A172 (cell line): Measurements from ENCODE around the gene PRF1. TPM values are rescaled to one million over a fixed set of nuclear protein-coding genes. Genes with fewer than 3 reads are reported as not detected.

ENCODE experiments used
- DNase-seq: peaks from one replicate; pipeline ENCODE4 v3.0.0-alpha.2; 2015; ENCODE audit warnings: low spot score
- total RNA-seq: library from RNA; depleted of rRNA; stranded (reverse); fragments of >200 nt; shearing (Covaris generic); gene quantifications from 2 replicates; pipeline ENCODE4 v1.2.3, GENCODE V29; 2014

Gene PRF1
- total RNA-seq, 1 experiment from 2014 or later = not detected

GRCh38 chr10:70576803-70577517 is 25.6 kb downstream of the PRF1 start:
- DNase-seq = no peak

- DNase-seq = peak; percentile 87
Measured at GRCh38 chr10:70575874-70576802, 26.4 kb downstream of the PRF1 start.

GRCh38 chr10:70575486-70575873 is 27.1 kb downstream of the PRF1 start:
- DNase-seq = no peak

DNA sequence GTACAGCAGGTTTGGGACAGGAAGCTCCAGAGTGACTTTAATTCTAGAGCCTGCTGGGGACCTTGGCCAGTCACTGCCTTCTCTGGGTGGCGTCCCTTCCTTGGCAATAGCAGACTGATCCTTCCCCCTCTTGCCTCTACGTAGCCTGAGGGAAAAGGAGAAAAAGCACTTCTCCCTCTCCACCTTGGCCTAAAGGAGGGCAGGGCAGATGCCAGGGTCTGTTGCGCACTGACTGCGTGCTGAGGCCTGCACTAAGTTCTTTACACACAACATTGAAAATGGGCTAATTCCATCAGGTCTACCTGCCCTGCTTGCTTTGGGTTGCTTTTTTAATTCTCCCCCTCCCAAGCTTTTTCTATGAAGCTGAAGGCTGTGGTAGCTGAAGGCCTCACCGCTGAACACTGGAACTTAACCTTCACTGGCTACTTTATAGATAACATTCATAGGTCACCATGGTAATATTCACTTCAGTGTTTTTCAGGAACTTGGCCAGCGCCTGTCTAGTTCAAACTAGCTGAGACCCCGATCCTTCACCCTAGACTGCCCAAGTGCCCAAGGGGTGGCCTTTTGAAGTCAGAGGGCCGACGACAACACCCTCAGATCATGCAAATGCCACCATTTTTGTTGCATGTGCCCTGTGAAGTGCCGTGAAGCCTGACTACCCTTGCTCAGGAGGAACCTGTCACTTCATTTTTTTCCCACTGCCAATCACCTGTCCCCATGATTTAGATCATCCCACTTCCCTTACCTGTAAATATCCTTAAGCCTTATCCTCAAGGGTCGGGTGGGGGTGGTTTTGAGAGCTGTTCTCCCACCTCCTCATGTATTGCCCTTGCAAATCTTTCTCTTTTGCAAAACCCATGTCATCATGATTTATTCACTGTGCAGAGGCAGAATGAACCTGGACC is 28.7 kb downstream of the PRF1 start:
- DNase-seq = no peak

GRCh38 chr10:70571636-70572439 is 30.7 kb downstream of the PRF1 start:
- no peak for DNase-seq

DNA sequence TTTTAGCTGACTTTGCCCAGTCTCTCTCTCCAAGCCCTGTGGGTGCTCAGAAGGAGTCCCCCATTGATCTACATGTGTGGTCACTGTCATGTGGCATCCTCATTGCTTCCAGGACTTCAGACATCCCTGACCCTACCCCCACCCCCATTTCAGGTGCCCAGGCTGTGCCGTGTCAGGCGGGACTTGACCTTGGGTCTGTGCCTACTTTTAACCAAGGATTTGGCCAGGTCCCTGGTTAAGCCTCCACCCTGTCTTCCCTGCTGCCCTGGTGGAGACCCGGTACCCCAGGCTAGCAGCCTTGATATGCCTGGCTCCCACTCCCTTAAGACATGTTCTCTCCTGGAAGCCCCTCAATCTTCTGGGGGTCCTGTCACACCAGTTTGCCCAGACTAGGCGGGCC is 31.3 kb downstream of the PRF1 start:
- DNase-seq = no peak

DNA sequence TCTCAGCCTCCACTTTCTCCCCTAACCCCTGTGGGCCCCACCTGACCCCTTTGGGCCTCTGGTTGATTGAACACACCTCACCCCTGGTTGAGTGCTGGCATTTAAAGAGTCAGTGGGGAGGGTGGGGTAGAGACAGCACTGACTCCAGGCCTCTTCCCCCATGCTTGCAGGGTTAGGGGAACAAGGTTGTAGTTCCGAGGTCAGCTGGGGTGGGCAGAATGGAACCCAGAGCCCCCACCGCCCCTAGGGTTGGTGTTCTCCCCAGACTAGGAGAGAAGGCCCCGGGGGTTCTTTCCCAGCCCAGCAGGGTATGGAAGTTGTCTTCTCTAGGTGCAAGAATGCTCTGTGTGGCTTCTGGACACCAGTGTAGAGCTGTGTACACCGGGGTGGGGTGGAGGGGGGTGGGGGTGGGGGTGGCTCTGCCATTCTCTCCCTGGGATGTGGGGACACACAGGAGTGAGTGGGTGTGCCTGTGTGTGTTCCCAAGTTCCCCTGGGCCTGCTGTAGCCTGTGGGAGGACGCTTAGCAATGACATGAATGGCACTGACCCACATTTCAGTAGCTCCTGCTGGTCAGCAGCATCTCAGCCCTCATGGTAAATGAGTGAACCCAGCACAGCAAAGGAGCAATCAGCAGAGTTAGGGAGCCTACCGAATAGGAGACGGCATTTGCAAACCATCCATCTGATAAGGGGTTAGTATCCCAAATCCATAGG is 33.6 kb downstream of the PRF1 start:
- DNase-seq = no peak

DNA sequence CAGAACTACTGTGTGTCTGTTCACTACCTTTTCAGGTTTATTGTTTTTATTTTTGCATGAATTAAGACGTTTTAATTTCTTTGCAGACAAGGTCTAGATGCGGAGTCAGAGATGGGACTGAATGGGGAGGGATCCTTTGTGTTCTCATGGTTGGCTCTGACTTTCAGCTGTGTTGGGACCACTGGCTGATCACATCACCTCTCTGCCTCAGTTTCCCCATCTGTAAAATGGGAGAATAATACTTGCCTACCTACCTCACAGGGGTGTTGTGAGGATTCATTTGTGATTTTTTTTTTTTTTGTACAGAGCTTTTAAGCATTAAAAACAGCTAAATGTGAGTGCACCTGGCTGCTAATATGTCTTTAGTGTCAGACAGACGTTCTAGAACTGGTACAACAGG is 34.4 kb downstream of the PRF1 start:
- no peak for DNase-seq

- no peak for DNase-seq
Measured at GRCh38 chr10:70567603-70568002, 34.9 kb downstream of the PRF1 start.

DNA sequence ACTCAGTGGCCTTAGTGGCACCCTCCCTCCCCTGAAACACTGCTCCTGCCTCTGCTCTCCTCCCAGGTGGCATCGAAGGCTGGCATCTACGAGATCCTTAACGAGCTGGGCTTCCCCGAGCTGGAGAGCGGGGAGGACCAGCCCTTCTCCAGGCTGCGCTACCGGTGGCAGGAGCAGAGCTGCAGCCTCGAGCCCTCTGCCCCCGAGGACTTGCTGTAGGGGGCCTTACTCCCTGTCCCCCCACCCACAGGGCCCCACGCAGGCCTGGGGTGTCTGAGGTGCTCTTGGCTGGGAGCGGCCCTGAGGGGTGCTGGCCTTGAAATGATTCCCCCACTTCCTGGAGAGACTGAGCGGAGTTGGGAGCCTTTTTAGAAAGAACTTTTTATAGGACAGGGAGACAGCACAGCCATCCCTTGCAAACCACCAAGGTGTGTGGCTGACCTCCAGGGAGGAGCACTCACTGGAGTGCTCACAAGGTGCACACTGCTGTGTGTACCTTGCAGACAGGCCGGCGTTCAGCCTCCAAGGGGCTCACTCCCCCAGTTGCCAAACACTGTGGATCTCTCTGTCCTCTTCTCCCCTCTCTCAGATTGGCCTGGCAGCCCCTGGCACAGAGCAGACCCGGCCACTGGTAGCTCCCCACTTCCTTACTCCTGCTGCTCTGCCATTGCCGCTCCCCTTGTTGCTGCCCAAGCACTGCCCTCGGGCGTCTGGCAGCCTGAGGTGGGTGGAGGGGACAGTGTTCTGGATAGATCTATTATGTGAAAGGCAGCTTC is 35.8 kb downstream of the PRF1 start:
- DNase-seq = no peak

- DNase-seq = no peak
Measured at GRCh38 chr10:70565556-70566514, 36.7 kb downstream of the PRF1 start.

DNA sequence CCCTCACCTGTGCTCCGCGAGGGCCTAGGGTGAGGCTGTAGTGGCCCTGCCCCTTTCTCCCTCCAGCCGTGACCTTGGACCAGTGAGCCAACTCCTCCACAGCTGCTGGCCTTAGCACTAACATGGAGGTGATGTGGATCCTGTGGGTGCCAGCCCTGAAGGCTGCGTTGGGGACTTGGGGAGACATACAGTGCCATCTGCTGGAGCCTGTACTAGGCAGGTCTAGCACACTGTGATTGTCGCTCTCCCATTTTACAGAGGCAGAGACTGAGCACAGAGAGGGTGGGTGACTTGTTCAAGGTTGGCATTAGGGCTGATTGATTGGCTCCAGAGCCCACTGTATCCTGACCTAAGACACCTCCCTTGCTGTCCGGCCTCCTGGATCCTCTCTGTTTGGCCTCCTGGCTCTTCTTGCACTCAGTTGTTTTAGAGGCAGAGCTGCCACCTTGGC is 37.6 kb downstream of the PRF1 start:
- no peak for DNase-seq

- no peak for DNase-seq
Measured at GRCh38 chr10:70564113-70564725, 38.3 kb downstream of the PRF1 start.

GRCh38 chr10:70563230-70563629 is 39.3 kb downstream of the PRF1 start:
- DNase-seq = no peak

- no peak for DNase-seq
Measured at GRCh38 chr10:70562036-70562755, 40.3 kb downstream of the PRF1 start.

GRCh38 chr10:70561558-70561957 is 41.0 kb downstream of the PRF1 start:
- DNase-seq = no peak

DNA sequence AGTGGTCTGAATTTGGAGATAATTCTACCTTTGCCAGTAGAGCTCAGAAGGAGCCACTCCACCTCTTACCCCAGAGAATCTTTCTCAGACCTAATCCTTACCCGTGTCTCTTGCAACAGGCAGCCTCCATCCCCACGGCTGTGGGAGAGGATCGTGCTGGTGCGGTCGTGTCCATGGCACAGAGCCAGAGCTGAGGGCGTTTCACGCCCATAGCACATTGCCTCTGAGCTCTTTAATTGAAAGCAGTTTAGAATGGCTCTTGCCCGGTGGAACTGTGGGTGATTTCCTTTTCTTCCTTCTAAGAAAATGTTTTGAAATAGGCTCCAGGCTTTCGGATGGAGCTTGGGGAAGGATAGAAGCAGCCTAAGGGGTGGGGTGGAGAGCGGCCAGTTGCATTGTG is 41.5 kb downstream of the PRF1 start:
- DNase-seq = no peak
